SJSA1 (cell line): ENCODE data around the gene CARD11. TPM values are rescaled to one million over a fixed set of nuclear protein-coding genes. Genes with fewer than 3 reads are reported as not detected.

Experiments
- DNase-seq, 2 experiments: peaks; one replicate each; pipeline ENCODE4 v3.0.0-alpha.2; 2015 to 2020; ENCODE audit warnings: low spot score in 2 of 2, low read depth in 1 of 2
- H3K27ac ChIP-seq: fragments of 250-450 bp; sonication (Bioruptor Pico); 2 replicates; pipeline ENCODE4 v1.5.1; 2020; ENCODE audit warnings: mild to moderate bottlenecking, moderate library complexity
- H3K27me3 ChIP-seq: fragments of 250-450 bp; sonication (Bioruptor Pico); replicated peaks from 2 replicates; pipeline ENCODE4 v1.5.1; 2020; ENCODE audit warnings: mild to moderate bottlenecking, moderate library complexity
- H3K36me3 ChIP-seq: fragments of 250-450 bp; sonication (Bioruptor Pico); 2 replicates; pipeline ENCODE4 v1.5.1; 2020; ENCODE audit warnings: mild to moderate bottlenecking
- H3K4me1 ChIP-seq: fragments of 250-450 bp; sonication (Bioruptor Pico); replicated peaks from 2 replicates; pipeline ENCODE4 v1.6.1; 2021; ENCODE audit warnings: mild to moderate bottlenecking
- H3K4me3 ChIP-seq: fragments of 250-450 bp; sonication (Bioruptor Pico); 2 replicates; pipeline ENCODE4 v1.5.1; 2020; ENCODE audit warnings: mild to moderate bottlenecking
- H3K9me3 ChIP-seq: fragments of 250-450 bp; sonication (Bioruptor Pico); replicated peaks from 2 replicates; pipeline ENCODE4 v1.5.1; 2020; ENCODE audit warnings: mild to moderate bottlenecking
- total RNA-seq: library from RNA; depleted of rRNA; stranded (reverse); fragments of >200 nt; shearing (Covaris generic); gene quantifications from 2 replicates; pipeline ENCODE4 v1.2.3, GENCODE V29; 2014

The CARD11 gene
- total RNA-seq, 1 experiment from 2014 or later, result 0.50 TPM

DNA sequence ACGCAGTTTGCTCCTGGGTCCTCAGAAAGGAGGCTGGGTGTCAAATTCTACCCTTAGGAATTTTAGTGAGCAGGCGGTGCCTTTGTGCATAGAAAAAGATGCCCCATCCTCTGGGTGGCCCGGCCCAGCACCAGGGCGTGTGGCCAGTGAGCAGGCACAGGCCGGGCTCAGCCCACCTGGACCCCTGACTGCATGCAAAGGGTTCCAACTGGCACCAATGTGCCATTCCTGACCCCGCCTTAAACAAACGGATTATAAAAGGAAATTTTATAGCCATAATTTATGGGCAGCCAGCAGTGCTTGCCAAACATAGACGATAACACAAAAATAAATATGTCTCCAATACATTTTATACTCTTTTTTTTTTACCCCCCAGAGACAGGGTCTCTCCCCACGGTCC is 159.5 kb downstream of the CARD11 start:
- no peak overlapping the region for H3K4me3 ChIP-seq
- no peak for DNase-seq

DNA sequence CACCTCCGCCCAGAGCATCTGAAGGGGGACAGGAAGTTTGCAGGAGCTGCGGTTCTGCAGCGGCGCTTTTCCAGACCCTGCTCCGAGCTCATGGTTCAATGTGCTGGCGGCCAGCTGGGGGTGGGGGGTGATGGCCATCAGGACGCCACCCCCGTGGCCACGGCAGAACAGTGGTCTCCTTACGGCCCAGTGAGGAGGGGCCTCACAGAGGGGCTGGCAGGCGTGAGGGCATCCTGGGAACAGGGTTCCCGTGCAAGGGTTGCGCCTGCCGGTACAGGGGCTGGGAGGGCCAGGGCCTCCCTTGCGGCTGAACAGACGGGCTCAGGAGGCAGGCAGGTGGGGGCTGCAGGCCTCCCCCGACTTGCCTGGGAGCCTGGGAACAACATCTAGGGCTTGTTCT is 160.6 kb downstream of the CARD11 start:
- peaks cover 6% of the 10 kb centered on the region for H3K4me1 ChIP-seq
- no peak overlapping the region for H3K4me3 ChIP-seq
- no peak overlapping the region for H3K27ac ChIP-seq
- no peaks in the 10 kb centered on the region for H3K27me3 ChIP-seq
- DNase-seq, result no peak
- no peaks in the 10 kb centered on the region for H3K36me3 ChIP-seq
- H3K9me3 ChIP-seq, result no peaks in the 10 kb centered on the region

More for the DNA sequence above, 159.5 kb downstream of the CARD11 start:
- Histone ChIP-seq H3K27ac (no peak overlapping the region), H3K4me1 (no peaks in the 10 kb centered on the region), H3K9me3 (no peaks in the 10 kb centered on the region), H3K27me3 (no peaks in the 10 kb centered on the region), H3K36me3 (no peaks in the 10 kb centered on the region)

DNA sequence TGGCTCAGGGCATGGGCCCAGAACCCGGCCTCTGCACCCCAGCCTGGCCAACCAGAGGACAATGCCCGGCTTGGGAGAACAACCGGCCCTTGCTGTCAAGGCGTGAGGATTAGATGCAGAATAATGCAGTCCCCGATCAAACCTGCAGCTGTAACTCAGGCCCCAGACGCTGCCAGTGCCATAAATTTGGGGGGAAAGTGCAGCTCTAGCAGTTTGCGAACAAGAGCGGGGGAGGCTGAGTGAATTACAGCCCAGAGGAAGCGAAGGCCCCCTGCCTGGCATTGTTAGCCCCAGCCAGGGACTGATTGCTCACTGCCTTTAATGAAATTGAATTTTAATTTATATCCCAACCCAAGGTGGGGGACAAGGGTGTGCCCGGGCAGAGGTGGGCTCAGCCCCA is 161.6 kb downstream of the CARD11 start:
- Histone ChIP-seq H3K27me3 (no peaks in the 10 kb centered on the region), H3K9me3 (no peaks in the 10 kb centered on the region), H3K4me1 (peaks cover 6% of the 10 kb centered on the region), H3K36me3 (no peaks in the 10 kb centered on the region), H3K27ac (no peak overlapping the region), H3K4me3 (no peak overlapping the region)
- no peak for DNase-seq

DNA sequence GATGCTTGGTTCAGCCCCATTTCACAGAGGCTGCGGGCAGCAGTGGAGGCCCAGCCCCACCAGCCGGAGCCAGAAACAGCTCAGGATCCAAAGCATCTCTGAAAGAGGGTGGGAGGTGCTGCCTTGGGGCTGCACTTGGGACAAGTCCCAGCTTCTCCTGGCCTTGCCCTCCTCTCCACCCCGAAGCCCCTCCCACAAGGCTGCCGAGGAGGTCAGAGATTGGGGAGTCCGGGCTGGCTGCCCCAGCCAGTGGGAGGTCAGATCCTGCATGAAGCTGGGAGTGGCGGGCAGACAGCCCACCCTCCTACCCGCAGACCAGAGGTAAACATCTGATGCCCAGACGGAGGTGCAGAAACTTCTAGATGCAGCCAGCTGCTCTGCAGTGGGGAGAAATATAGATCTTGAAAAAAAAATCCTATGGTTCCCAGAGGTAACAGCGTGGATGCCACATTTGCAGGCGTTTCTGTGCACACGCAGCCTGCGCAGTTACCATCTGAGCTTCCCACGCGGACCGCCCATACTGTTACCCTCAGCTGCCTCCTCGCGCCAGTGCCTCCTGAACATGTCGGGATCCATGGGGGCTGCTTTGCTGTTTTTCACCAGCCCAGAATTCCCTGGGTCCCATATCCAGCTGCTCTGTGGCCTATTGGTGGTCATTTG is 162.7 kb downstream of the CARD11 start:
- peaks cover 11% of the 10 kb centered on the region for H3K4me1 ChIP-seq
- H3K36me3 ChIP-seq, result no peaks in the 10 kb centered on the region
- H3K4me3 ChIP-seq, result no peak overlapping the region
- no peaks in the 10 kb centered on the region for H3K27me3 ChIP-seq
- H3K27ac ChIP-seq, result no peak overlapping the region
- DNase-seq, result no peak
- H3K9me3 ChIP-seq, result no peaks in the 10 kb centered on the region

DNA sequence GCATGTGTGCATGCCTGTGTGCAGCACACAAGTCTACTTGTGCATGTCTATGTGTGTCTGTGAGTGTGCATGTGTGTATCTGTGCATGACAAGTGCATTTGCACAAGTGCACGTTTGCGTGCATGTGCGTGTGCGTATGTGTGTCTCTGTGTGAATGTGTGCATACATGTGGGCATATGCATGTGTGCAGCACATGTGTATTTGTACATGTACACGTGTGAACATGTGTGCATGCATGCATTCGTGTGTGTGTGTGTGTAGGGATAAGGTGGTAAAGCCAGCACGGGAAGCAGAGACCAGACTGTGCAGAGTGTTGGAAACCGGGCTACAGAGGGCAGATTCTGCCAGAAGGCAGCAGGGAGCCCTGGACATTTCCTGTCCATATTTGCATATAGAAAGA is 163.6 kb downstream of the CARD11 start:
- H3K27ac ChIP-seq, result no peak overlapping the region
- no peak for DNase-seq

DNA sequence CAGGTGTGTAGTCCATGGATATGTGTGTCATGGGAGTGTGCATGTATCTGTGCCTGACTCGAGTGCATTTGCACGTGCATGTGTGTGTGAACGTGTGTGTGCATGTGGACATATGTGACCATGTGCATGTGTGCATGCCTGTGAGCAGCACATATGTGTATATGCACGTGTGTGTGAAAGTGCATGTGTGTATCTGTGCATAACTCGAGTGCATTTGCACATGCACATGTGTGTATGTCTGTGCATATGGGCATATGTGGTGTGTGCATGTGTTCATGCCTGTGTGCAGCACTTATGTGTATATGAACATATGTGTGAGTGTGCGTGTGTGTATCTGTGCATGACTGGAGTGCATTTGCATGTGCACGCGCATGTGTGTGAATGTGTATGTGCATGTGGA is 164.3 kb downstream of the CARD11 start:
- H3K27ac ChIP-seq, result no peak overlapping the region
- H3K4me1 ChIP-seq, result peaks cover 26% of the 10 kb centered on the region
- H3K9me3 ChIP-seq, result no peaks in the 10 kb centered on the region
- H3K36me3 ChIP-seq, result no peaks in the 10 kb centered on the region
- DNase-seq, result no peak
- H3K27me3 ChIP-seq, result no peaks in the 10 kb centered on the region
- H3K4me3 ChIP-seq, result no peak overlapping the region

More for the DNA sequence above, 163.6 kb downstream of the CARD11 start:
- Histone ChIP-seq H3K36me3 (no peaks in the 10 kb centered on the region), H3K4me1 (peaks cover 20% of the 10 kb centered on the region), H3K4me3 (no peak overlapping the region), H3K27me3 (no peaks in the 10 kb centered on the region), H3K9me3 (no peaks in the 10 kb centered on the region)

DNA sequence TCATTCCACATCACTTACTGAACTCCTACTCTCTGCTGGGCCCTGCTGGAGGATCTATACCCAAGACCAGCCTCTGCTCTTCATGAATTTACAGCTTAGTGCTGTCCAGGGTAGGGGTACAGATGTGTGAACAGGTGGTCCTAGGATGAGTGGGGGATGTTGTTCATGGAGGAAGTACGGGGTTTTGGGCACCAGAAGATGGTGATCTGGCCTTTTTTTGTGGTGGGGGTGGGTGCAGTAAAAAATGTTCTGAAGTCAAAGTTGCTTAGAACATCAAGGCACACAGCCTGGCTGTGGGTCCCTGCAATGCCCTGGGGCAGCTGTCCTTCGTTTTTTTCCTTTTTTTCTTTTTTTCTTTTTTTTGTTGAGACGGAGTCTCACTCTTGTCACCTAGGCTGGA is 165.4 kb downstream of the CARD11 start:
- Histone ChIP-seq H3K9me3 (no peaks in the 10 kb centered on the region), H3K4me1 (peaks cover 35% of the 10 kb centered on the region), H3K27me3 (no peaks in the 10 kb centered on the region), H3K27ac (no peak overlapping the region), H3K4me3 (no peak overlapping the region), H3K36me3 (no peaks in the 10 kb centered on the region)
- DNase-seq, result no peak

DNA sequence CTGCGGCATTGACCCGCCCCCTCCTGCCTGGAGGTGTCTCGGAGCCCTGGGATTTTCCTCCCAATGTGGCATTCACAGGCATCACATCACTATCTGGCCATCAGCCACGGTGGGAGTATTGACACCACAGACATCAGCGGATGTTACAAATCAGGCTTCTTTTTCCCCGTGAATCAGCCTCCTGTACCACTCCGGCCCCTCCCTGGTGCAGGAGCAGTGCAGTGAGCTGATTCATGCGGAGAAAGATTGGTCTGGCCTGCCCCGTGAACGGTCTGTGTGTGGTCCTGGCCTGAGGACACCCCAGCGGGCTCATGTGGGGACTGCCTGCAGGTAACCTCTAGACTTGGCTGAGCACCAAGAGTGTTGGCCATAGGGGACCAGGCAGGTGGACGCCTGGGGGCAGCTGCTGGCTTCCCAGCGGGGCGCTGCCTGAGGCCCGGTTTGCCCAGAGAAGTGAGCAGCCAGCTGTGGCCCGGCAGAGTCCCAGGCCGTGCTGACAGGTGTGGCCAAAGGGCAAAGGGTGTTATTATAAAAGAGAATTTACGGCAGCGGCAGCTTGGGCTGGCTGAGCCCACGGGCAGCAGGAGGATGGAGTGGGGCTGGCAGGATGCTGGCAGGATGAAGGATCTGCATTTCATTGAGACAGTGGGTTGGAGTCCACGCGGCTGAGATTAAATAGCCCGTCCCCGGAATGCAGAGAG is 167.5 kb downstream of the CARD11 start:
- no peaks in the 10 kb centered on the region for H3K27me3 ChIP-seq
- no peaks in the 10 kb centered on the region for H3K36me3 ChIP-seq
- H3K4me3 ChIP-seq, result no peak overlapping the region
- DNase-seq, result peak; percentile 76 to 87
- peak overlapping the region; percentile 26 for H3K27ac ChIP-seq
- H3K9me3 ChIP-seq, result no peaks in the 10 kb centered on the region
- peaks cover 37% of the 10 kb centered on the region for H3K4me1 ChIP-seq

DNA sequence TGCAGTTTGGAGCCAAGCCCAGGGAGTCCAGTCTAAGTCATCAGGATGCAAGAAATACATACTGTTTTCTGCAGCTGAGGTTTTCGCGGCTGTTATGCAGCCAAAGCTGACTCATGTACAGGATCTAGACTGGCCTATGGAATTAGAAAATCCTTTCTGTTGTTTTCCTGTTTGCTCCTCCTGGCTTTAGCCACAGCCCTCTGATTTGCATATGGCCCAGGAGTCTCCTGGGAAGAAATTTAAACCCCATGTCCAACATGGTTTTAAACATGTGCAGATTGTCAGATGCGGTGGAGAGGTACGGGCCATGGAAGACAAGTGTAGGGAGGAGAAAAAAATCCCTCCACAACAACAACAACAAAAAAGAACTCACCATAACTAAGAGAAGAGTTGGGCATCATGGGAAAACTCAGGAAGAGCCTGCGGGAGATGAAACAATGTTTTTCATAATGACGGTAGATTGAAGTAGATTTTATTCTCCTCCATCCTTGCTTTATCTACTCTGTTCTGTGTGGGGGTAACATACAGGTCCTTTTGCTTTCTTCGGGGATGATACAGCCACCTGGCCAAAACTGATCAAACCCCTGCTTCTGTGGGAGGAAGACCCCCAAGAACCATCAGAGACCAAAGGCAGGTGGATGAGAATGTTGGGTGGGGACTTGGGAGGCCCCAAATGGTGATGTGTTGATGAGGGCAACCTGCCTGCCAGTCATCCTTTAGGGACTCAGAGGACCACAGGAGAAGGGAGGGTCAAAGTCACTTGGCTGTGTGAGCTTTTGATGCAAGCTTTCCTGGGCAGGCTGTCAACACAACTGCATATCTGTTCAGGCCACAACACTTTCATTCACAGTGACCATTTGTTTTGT is 169.7 kb downstream of the CARD11 start:
- no peaks in the 10 kb centered on the region for H3K27me3 ChIP-seq
- H3K36me3 ChIP-seq, result no peaks in the 10 kb centered on the region
- DNase-seq, result peak; percentile 79 to 93
- no peaks in the 10 kb centered on the region for H3K9me3 ChIP-seq
- H3K4me1 ChIP-seq, result peaks cover 36% of the 10 kb centered on the region
- H3K27ac ChIP-seq, result peak overlapping the region; percentile 100
- no peak overlapping the region for H3K4me3 ChIP-seq

DNA sequence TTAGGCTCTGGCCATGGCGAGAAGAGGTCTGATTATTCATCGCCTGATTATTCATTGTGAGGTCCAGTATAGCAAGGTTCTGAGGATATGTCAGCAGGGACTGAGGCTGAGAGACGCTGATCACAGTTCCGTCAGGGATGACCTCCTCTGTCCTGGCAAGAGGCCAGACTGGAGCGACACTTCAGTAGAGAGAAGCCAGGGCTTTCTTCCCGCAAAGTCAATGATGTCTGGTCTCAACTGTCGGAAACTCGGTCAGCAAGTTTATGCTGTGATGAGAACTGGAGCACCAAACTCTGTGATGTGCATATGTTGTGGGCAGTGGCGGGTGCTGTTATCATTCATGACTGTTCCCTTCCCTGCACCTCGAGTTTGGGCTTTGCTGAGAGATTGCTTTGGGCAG is 170.5 kb downstream of the CARD11 start:
- no peak for DNase-seq
- no peak overlapping the region for H3K27ac ChIP-seq
- H3K4me1 ChIP-seq, result peaks cover 31% of the 10 kb centered on the region
- H3K4me3 ChIP-seq, result no peak overlapping the region
- H3K36me3 ChIP-seq, result no peaks in the 10 kb centered on the region
- H3K27me3 ChIP-seq, result no peaks in the 10 kb centered on the region
- no peaks in the 10 kb centered on the region for H3K9me3 ChIP-seq

DNA sequence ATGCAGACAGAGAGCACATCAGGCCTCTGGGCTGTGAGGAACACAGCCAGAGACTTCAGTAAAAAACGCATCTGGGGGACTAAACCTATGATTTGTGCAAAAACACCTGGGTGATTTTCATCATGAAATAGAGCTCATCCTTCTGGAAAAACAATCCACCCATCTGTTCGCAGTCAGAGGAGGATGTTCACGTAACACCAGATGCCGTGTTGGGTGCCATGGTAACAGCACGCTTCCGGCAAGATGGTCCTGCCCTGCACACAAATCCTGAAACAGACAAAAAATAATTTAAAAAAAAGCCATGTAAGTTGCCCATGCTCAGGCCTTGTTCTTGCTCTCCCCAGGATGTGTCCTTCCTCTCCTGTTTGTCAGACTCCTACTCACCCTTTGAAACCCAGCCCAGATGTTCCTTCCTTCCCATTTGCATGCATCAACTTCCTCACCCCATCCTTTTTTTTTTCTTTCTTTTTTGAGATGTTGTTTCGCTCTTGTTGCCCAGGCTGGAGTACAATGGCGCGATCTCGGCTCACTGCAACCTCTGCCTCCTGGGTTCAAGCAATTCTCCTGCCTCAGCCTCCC is 171.3 kb downstream of the CARD11 start:
- DNase-seq, result no peak
- H3K27ac ChIP-seq, result no peak overlapping the region
- H3K9me3 ChIP-seq, result no peaks in the 10 kb centered on the region
- no peaks in the 10 kb centered on the region for H3K36me3 ChIP-seq
- H3K4me3 ChIP-seq, result no peak overlapping the region
- no peaks in the 10 kb centered on the region for H3K27me3 ChIP-seq
- H3K4me1 ChIP-seq, result peaks cover 31% of the 10 kb centered on the region

DNA sequence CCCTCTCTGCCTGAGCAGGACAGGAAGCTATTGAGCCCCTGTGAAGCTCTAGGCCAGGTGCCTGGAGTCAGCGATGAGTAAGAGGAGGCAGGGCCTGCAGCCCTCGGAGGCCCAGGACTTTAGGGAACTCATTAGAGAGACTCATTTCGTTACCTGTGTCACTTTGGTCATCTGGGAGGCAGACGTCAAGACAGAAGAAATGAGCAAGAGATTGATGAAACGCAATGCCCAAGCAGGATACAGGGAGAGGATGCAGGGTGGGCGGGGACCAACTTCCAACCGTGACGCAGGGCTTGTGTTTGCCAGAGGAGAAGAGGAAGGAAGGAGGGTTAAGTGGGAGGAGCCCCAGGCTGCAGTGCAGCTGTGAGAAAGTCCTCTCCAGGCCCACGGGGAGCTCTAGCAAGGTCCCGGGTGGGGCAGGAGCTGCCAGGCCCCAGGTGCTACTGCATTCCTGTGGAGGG is 173.2 kb downstream of the CARD11 start:
- DNase-seq, result no peak
- no peak overlapping the region for H3K27ac ChIP-seq

DNA sequence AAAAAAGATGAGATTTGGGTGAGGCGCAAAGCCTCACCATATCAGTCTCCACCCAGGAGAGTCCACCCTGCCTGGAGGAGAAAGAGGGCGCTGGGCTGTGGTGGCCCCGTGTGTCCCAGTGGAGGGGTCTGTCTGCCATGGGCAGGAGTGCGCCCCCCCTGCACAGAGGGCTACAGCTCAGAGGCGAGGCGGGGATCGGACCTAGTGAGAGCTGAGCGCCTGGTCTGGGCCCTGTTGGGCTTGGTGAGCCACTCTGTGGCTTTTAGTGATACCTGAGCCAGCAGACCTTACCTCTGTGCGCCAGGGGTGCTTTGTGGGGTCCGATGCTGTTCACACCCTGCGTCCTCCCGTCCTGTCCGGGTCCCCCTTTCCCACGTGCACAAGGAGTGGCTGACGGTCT is 173.7 kb downstream of the CARD11 start:
- no peak overlapping the region for H3K27ac ChIP-seq
- no peak for DNase-seq
- H3K4me3 ChIP-seq, result no peak overlapping the region
- no peaks in the 10 kb centered on the region for H3K9me3 ChIP-seq
- no peaks in the 10 kb centered on the region for H3K27me3 ChIP-seq
- H3K4me1 ChIP-seq, result peaks cover 21% of the 10 kb centered on the region
- no peaks in the 10 kb centered on the region for H3K36me3 ChIP-seq

More for the DNA sequence above, 173.2 kb downstream of the CARD11 start:
- no peaks in the 10 kb centered on the region for H3K9me3 ChIP-seq
- H3K27me3 ChIP-seq, result no peaks in the 10 kb centered on the region
- peaks cover 21% of the 10 kb centered on the region for H3K4me1 ChIP-seq
- no peak overlapping the region for H3K4me3 ChIP-seq
- H3K36me3 ChIP-seq, result no peaks in the 10 kb centered on the region
